Inflammatory macrophage treated with lipopolysaccharide for 4 hours (primary cell): ENCODE data around the gene CEP295NL.

ENCODE experiments used
- DNase-seq: peaks from one replicate; pipeline ENCODE4 v3.0.0-alpha.2; 2020

CEP295NL gene

GRCh38 chr17:78861229-78861628 is 41.8 kb downstream of the CEP295NL start:
- peak; percentile 25 for DNase-seq

- no peak for DNase-seq
Measured at GRCh38 chr17:78859051-78859450, 44.0 kb downstream of the CEP295NL start.

GRCh38 chr17:78857266-78857665 is 45.7 kb downstream of the CEP295NL start:
- no peak for DNase-seq

GRCh38 chr17:78855561-78856165 is 47.3 kb downstream of the CEP295NL start:
- DNase-seq = no peak

- no peak for DNase-seq
Measured at GRCh38 chr17:78854508-78854907, 48.5 kb downstream of the CEP295NL start.

- DNase-seq = no peak
Measured at GRCh38 chr17:78853926-78854394, 49.0 kb downstream of the CEP295NL start.

GRCh38 chr17:78852709-78853121 is 50.3 kb downstream of the CEP295NL start:
- DNase-seq = no peak

GRCh38 chr17:78849026-78849425 is 54.0 kb downstream of the CEP295NL start:
- no peak for DNase-seq

GRCh38 chr17:78847052-78847451 is 55.9 kb downstream of the CEP295NL start:
- DNase-seq = no peak

GRCh38 chr17:78844301-78845005 is 58.5 kb downstream of the CEP295NL start:
- DNase-seq = no peak

GRCh38 chr17:78842881-78843565 is 60.0 kb downstream of the CEP295NL start:
- peak; percentile 63 for DNase-seq

- DNase-seq = peak; percentile 99
Measured at GRCh38 chr17:78840780-78841611, 62.0 kb downstream of the CEP295NL start, which contains the start of gene USP36. Gene USP36, minus strand, starts transcription at chr17:78840814. Its CDS starts 4,451 bp downstream, at chr17:78836363.
